GM21367 (cell line): Measurements from ENCODE around the gene TGFA.

Experiments used
- ATAC-seq: cut with Tn5 transposase; IDR thresholded peaks from one replicate; pipeline ENCODE4 v1.9.1; 2021; ENCODE audit not compliant: unreplicated experiment

Gene TGFA

DNA sequence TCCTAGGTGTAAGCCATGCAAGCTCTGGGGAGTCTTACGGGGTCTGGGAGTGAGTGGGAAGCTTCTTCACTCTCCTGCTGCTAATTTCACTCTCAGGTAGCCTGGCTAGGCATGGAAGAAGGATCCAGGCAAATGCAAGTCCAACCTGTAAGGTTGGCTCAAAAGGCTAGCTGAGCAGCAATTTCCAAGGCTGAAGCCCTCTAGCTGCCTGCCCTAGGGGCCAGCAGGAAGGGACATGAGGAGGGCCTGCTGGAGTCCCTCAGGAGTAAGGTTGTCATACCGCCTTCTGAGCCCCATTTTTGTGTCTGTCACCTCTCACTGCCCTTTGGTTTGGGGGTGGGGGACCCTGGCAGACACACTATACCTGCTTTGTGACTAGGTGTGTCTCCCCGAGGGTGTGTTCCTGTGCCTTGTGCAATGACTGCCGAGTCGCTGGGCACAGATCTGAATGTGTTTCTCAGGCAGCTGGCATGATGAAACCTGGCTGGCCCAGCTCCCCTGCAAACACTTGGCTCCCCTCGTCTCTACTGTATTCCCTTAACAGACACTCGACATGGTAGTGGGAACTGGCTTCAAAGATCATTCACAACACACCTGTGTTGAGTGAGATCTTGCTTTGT, 127.8 kb downstream of the TGFA start:
- no peak for ATAC-seq

- no peak for ATAC-seq
Measured at GRCh38 chr2:70420740-70421139, 132.9 kb downstream of the TGFA start.

GRCh38 chr2:70420143-70420542, 133.5 kb downstream of the TGFA start:
- ATAC-seq: no peak

DNA sequence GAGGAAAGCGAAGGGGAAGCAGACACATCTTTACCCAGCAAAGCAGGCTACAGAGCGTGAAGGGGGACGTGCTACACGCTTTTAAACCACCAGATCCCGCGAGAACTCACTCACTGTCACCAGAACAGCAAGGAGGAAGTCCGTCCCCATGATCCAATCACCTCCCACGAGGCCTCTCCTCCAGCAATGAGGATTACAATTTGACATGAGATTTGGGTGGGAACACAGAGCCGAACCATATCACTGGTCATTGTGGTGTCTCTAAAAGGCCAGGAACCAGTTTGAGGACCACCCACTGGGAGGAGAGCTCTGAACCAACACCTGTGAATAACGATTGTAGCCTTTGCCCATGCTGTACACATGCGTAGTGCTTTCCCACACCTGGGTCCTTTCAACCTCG, 135.1 kb downstream of the TGFA start:
- ATAC-seq: no peak

GRCh38 chr2:70417011-70417410, 136.6 kb downstream of the TGFA start:
- ATAC-seq: no peak

- ATAC-seq: no peak
Measured at GRCh38 chr2:70412294-70413070, 141.1 kb downstream of the TGFA start.

GRCh38 chr2:70411483-70412125, 142.0 kb downstream of the TGFA start:
- no peak for ATAC-seq

DNA sequence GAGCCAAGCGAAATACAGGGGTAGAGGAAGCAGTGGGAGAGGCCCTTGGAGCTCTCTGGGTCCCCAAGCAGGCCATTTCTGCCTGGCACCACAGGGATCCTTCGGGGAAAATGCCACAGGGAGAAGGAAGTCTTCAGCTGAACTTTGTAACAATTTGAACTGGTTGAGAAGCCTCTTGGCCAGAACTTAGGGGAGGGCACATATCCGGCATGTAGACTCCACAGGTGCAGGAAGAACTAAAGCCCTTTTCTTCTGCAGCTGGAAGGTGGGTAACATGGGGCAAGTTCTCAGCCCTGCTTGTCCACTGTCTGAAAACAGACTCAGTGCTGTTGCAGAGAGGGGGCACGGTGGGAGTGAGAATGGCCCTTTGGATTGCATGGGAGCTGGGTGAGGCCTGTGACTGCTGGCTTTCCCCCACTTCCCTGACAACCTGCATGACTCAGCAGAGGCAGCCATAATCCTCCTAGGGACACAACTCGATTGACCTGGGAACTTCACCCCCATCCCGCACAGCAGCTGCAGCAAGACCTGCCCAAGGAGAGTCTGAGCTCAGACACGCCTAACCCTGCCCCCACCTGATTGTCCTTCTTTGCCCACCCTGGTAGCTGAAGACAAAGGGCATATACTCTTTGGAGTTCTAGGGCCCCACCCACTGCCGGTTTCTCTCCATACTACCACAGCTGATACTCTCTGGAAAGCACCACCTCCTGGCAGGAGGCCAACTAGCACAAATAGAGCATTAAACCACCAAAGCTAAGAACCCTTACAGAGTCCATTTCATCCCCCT, 150.2 kb downstream of the TGFA start:
- no peak for ATAC-seq

GRCh38 chr2:70400539-70400938, 153.1 kb downstream of the TGFA start:
- ATAC-seq: no peak

DNA sequence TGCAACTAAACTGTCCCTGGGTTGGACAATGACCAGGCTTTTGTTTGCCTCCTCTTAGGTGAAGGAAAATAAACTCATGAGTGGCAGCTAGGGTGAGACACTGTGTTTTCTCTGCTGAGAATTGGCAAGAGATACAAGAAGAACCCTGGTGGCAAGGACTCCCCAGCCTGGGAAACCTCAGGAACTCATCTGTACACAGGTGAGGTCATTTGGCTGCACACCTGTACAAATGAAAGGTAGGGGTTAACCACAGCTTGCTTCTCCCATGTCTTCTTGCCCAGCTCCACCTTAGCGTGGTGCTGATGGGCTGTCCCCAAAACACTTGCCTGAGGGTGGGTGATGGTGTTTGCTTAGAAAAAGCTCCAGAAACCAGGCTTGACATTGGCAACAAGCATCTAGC, 154.6 kb downstream of the TGFA start:
- no peak for ATAC-seq
